Parathyroid adenoma (tissue), 2 donors: ENCODE results near the gene ITGBL1.

Experiments
- H2AFZ ChIP-seq: fragments of 300-600 bp; sonication (generic); one replicate; pipeline ENCODE4 v1.7.0; 2017; ENCODE audit warnings: antibody characterized with exemption, mild to moderate bottlenecking
- H3K27ac ChIP-seq: fragments of 300-600 bp; sonication (generic); one replicate; pipeline ENCODE4 v1.7.0; 2017
- H3K27me3 ChIP-seq: fragments of 300-600 bp; sonication (generic); one replicate; pipeline ENCODE4 v1.7.0; 2017; ENCODE audit warnings: low read length; ENCODE audit not compliant: control insufficient read depth, insufficient read depth
- H3K36me3 ChIP-seq: fragments of 300-600 bp; sonication (generic); one replicate; pipeline ENCODE4 v1.7.0; 2017; ENCODE audit warnings: low read length; ENCODE audit not compliant: control insufficient read depth, insufficient read depth
- H3K4me1 ChIP-seq: fragments of 300-600 bp; sonication (generic); one replicate; pipeline ENCODE4 v1.7.0; 2017; ENCODE audit warnings: control low read depth
- H3K4me2 ChIP-seq: fragments of 300-600 bp; sonication (generic); one replicate; pipeline ENCODE4 v1.7.0; 2017; ENCODE audit warnings: low read length
- H3K4me3 ChIP-seq: fragments of 300-600 bp; sonication (generic); one replicate; pipeline ENCODE4 v1.7.0; 2017; ENCODE audit warnings: low read depth, low read length
- H3K79me2 ChIP-seq: fragments of 300-600 bp; sonication (generic); one replicate; pipeline ENCODE4 v1.7.0; 2017; ENCODE audit warnings: control low read depth
- H3K9ac ChIP-seq: fragments of 300-600 bp; sonication (generic); one replicate; pipeline ENCODE4 v1.7.0; 2017; ENCODE audit warnings: mild to moderate bottlenecking
- H3K9me3 ChIP-seq: fragments of 300-600 bp; sonication (generic); one replicate; pipeline ENCODE4 v1.7.0; 2017; ENCODE audit warnings: low read length; ENCODE audit not compliant: control insufficient read depth
- TF ChIP-seq, protein P1 (sequence below): fragments of 300-600 bp; sonication (generic); IDR thresholded peaks from one replicate; pipeline ENCODE4 v1.7.0; 2017; ENCODE audit warnings: antibody characterized with exemption, mild to moderate bottlenecking
- donor health status: primary hyperparathyroidism.

ITGBL1 gene

DNA sequence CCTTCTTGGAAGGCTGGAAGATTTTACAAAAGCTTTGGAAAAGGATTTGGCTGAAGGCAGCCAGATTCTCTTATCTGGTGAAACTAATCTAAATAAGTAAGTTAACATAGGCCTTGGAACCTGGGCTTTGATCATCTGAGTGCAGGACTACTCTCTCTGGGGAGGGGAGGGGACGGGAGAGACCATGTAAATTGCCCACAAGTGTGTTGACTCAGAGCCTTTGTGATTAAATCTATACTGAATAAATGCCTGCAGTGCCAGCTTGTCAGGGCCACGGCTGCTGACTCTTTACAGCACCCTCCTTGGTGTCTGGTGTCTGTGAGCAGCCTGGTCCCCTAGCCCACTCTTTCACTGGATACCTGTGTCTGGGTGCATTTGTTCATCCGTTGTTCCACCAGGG lies 251.4 kb downstream of the ITGBL1 start:
- H3K9ac ChIP-seq: no peak overlapping the region
- H2AFZ ChIP-seq: no peak overlapping the region
- no peak overlapping the region for H3K4me3 ChIP-seq
- TF ChIP-seq, protein P1, sequence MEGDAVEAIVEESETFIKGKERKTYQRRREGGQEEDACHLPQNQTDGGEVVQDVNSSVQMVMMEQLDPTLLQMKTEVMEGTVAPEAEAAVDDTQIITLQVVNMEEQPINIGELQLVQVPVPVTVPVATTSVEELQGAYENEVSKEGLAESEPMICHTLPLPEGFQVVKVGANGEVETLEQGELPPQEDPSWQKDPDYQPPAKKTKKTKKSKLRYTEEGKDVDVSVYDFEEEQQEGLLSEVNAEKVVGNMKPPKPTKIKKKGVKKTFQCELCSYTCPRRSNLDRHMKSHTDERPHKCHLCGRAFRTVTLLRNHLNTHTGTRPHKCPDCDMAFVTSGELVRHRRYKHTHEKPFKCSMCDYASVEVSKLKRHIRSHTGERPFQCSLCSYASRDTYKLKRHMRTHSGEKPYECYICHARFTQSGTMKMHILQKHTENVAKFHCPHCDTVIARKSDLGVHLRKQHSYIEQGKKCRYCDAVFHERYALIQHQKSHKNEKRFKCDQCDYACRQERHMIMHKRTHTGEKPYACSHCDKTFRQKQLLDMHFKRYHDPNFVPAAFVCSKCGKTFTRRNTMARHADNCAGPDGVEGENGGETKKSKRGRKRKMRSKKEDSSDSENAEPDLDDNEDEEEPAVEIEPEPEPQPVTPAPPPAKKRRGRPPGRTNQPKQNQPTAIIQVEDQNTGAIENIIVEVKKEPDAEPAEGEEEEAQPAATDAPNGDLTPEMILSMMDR: no peak
- no peaks in the 10 kb centered on the region for H3K27me3 ChIP-seq
- H3K4me2 ChIP-seq: no peak overlapping the region
- no peaks in the 10 kb centered on the region for H3K9me3 ChIP-seq
- H3K36me3 ChIP-seq: no peaks in the 10 kb centered on the region
- H3K79me2 ChIP-seq: no peaks in the 10 kb centered on the region
- H3K27ac ChIP-seq: no peak overlapping the region
- H3K4me1 ChIP-seq: no peaks in the 10 kb centered on the region

DNA sequence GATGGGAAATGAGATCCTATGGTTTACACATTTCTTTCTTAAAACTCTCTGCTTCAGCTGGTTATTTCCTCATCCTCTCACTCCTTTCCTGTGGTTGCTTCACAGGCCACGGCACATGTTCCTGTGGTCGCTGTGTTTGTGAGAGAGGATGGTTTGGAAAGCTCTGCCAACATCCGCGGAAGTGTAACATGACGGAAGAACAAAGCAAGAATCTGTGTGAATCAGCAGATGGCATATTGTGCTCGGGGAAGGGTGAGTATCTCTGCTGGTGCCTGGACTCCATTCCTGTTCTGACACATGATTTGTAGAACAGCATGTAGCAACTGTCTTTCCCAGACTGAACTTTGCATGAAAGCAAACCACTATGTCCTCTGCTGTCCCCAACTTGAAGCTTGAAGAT lies 254.2 kb downstream of the ITGBL1 start:
- no peak overlapping the region for H3K4me2 ChIP-seq
- H3K27ac ChIP-seq: no peak overlapping the region
- H3K9me3 ChIP-seq: no peaks in the 10 kb centered on the region
- TF ChIP-seq, protein P1: no peak
- H2AFZ ChIP-seq: no peak overlapping the region
- no peaks in the 10 kb centered on the region for H3K4me1 ChIP-seq
- no peaks in the 10 kb centered on the region for H3K27me3 ChIP-seq
- no peaks in the 10 kb centered on the region for H3K36me3 ChIP-seq
- no peaks in the 10 kb centered on the region for H3K79me2 ChIP-seq
- H3K9ac ChIP-seq: no peak overlapping the region
- H3K4me3 ChIP-seq: no peak overlapping the region

DNA sequence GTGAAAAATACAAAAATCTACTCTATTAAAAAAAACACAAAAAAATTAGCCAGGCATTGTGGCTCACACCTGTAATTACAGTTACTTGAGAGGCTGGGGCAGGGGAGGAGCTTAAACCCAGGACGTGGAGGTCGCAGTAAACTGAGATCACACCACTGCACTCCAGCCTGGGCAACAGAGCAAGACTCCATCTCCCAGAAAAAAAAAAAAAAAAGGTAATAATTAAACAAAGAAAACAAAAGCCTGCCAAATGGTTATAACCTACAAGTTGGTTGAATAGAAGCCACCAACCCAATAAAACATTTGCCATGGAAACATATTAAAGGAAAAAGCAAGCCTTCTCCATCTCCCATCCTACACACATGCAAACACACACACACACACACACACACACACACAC lies 255.2 kb downstream of the ITGBL1 start:
- Histone ChIP-seq H3K9me3 (no peaks in the 10 kb centered on the region), H3K4me2 (no peak overlapping the region), H3K27me3 (no peaks in the 10 kb centered on the region), H3K79me2 (no peaks in the 10 kb centered on the region), H3K4me1 (no peaks in the 10 kb centered on the region), H3K27ac (no peak overlapping the region), H3K4me3 (no peak overlapping the region), H3K9ac (no peak overlapping the region), H3K36me3 (no peaks in the 10 kb centered on the region), H2AFZ (no peak overlapping the region)
- TF ChIP-seq, protein P1: no peak

DNA sequence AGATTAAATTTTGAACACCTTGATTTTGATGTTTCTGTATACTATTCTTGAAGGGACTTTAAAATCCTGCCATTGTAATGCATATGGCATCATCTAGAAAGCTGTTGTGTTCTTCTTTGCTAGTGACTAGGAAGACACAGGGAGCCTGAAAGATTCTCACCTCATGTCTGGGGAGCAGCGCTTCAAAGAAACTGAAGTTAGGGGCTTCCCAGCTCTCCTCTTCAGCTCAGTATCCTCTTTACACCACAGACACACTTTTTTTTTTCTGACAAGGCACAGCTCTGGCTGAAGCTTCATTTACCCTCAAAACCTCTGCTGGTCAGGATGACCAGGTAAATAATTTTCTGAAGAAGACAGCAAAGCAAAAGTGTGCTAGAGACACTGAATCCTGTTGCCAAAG lies 255.6 kb downstream of the ITGBL1 start:
- Histone ChIP-seq H3K79me2 (no peaks in the 10 kb centered on the region), H2AFZ (no peak overlapping the region), H3K27me3 (no peaks in the 10 kb centered on the region), H3K27ac (no peak overlapping the region), H3K9me3 (no peaks in the 10 kb centered on the region), H3K4me1 (no peaks in the 10 kb centered on the region), H3K9ac (no peak overlapping the region), H3K36me3 (no peaks in the 10 kb centered on the region), H3K4me2 (no peak overlapping the region), H3K4me3 (no peak overlapping the region)
- TF ChIP-seq, protein P1: no peak

DNA sequence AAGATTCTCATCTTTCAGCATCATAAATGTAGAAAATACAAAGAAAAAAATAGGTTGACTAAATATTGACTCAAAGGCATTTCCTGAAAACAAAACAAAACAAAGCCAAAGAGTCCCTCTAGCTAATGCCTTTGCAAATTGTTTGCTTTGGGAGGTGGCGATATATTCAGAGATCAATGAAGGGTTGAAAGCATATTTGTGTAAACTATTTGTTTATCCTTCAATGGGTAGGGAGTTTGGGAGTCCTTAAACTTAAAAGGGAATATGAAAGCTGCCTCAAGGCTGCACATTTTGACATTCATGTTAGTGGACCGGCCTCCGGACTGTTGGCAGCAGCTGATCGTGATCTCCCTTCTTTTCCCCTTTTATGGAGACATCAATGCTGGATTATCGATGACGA lies 257.5 kb downstream of the ITGBL1 start:
- Histone ChIP-seq H3K9me3 (no peaks in the 10 kb centered on the region), H3K27ac (no peak overlapping the region)

More for the DNA sequence above, 257.5 kb downstream of the ITGBL1 start:
- Histone ChIP-seq H3K4me3 (no peak overlapping the region), H3K36me3 (no peaks in the 10 kb centered on the region), H3K79me2 (no peaks in the 10 kb centered on the region), H3K4me1 (no peaks in the 10 kb centered on the region), H2AFZ (no peak overlapping the region), H3K9ac (no peak overlapping the region), H3K27me3 (no peaks in the 10 kb centered on the region), H3K4me2 (no peak overlapping the region)
- TF ChIP-seq, protein P1: no peak
